ENCODE data around the gene CLCN3. TPM values are rescaled to one million over a fixed set of nuclear protein-coding genes. Genes with fewer than 3 reads are reported as not detected.

CLCN3 gene
- total and polyA plus RNA-seq, 2 of the 13 experiments (the other 11 are each of a cell fraction or from before 2014, with no cell fraction given), result 13.6 to 23.7 TPM

GRCh38 chr4:169619958-169620879 is at the start of gene CLCN3 (continued):
- TF ChIP-seq ZSCAN5A (CRISPR knock-in tag; IDR thresholded peaks at IDR 0.05; ENCODE audit: borderline replicate concordance), result no peak; the same call in 1 of the 2 replicates
- TF ChIP-seq ZNF274 (CRISPR knock-in tag; IDR thresholded peaks at IDR 0.05), result peak; percentile 63; the same call in 1 of the 2 replicates
- peak; percentile 98 for TF ChIP-seq POLR2G (IDR thresholded peaks at IDR 0.05; ENCODE audit: low read depth, low read length)
- TF ChIP-seq ARNT2 (CRISPR knock-in tag; IDR thresholded peaks at IDR 0.05; ENCODE audit: low read depth), result no peak
- TF ChIP-seq ZBTB14 (CRISPR knock-in tag; IDR thresholded peaks at IDR 0.05), result no peak
- TF ChIP-seq TFAP4 (IDR thresholded peaks at IDR 0.05; ENCODE audit: borderline replicate concordance, low read depth), result peak; percentile 11; the same call in 1 of the 2 replicates
- TF ChIP-seq TBX2 (CRISPR knock-in tag; IDR thresholded peaks at IDR 0.05; ENCODE audit: borderline replicate concordance), result peak; percentile 97
- no peak for TF ChIP-seq PHB2 (IDR thresholded peaks at IDR 0.05; ENCODE audit: partially characterized antibody)
- TF ChIP-seq GTF3A (CRISPR knock-in tag; conservative IDR thresholded peaks at IDR 0.05), result 0 out of 2 replicates have a peak, but pooled peaks have one; percentile 46
- TF ChIP-seq RFXAP (CRISPR knock-in tag; IDR thresholded peaks at IDR 0.05; ENCODE audit: borderline replicate concordance), result peak; percentile 70
- no peak for TF ChIP-seq STAT6 (CRISPR knock-in tag; IDR thresholded peaks at IDR 0.05; ENCODE audit: borderline replicate concordance)
- no peak for TF ChIP-seq DBP (CRISPR knock-in tag; IDR thresholded peaks at IDR 0.05; ENCODE audit: not compliant biosample characterization)
- no peak; the same call in 1 of the 2 replicates for TF ChIP-seq SIX4 (CRISPR knock-in tag; IDR thresholded peaks at IDR 0.05)

Data from HepG2 (cell line).